Stimulated activated naive CD8-positive, alpha-beta T cell treated with anti-CD3 and anti-CD28 coated beads, Interleukin-15, amount 100 ng/mL, for 72 hours (primary cell): ENCODE data around the gene CTDP1.

ENCODE experiments used
- ATAC-seq: fragments of 150-1000 bp; cut with Tn5 transposase; 2 replicates; pipeline ENCODE4 v1.10.0; 2021; ENCODE audit warnings: mild to moderate bottlenecking, moderate library complexity
- DNase-seq, 2 donors: peaks; one replicate each; pipeline ENCODE4 v3.0.0; 2021 to 2022
- H3K27ac Mint-ChIP-seq, 2 donors: one replicate each; pipeline ENCODE4 v1.8.0; 2022; ENCODE audit warnings: mild to moderate bottlenecking in 2 of 2, mixed read lengths in 2 of 2, moderate library complexity in 2 of 2
- H3K27me3 Mint-ChIP-seq: one replicate; pipeline ENCODE4 v1.8.0; 2022; ENCODE audit warnings: mixed read lengths
- H3K4me1 Mint-ChIP-seq: one replicate; pipeline ENCODE4 v1.8.0; 2022; ENCODE audit warnings: mild to moderate bottlenecking, mixed read lengths
- H3K4me3 Mint-ChIP-seq, 2 donors: one replicate each; pipeline ENCODE4 v1.8.0; 2022; ENCODE audit warnings: mild to moderate bottlenecking in 2 of 2, mixed read lengths in 2 of 2, moderate library complexity in 1 of 2
- H3K9me3 Mint-ChIP-seq, 2 donors: one replicate each; pipeline ENCODE4 v1.8.0; 2022; ENCODE audit warnings: mixed read lengths in 2 of 2

Gene CTDP1

GRCh38 chr18:79797518-79798345, 118.1 kb downstream of the CTDP1 start, which contains the start of gene KCNG2:
KCNG2 (plus strand) TSS chr18:79797938; CDS start chr18:79863668, 65,730 bp downstream.
- DNase-seq = peak in 1 of 2 donors; percentile 25

GRCh38 chr18:79798346-79798998, 118.9 kb downstream of the CTDP1 start:
- no peak overlapping the region for H3K27ac Mint-ChIP-seq
- peaks cover 58% of the 10 kb centered on the region for H3K27me3 Mint-ChIP-seq
- H3K4me3 Mint-ChIP-seq = peak overlapping the region; percentile 44 to 48
- peaks cover 19% of the 10 kb centered on the region for H3K4me1 Mint-ChIP-seq
- DNase-seq (no peak), ATAC-seq (peak; percentile 12)
- H3K9me3 Mint-ChIP-seq = no peaks in the 10 kb centered on the region

More at GRCh38 chr18:79797518-79798345, 118.1 kb downstream of the CTDP1 start, which contains the start of gene KCNG2:
- Mint-ChIP-seq H3K27me3 (peaks cover 61% of the 10 kb centered on the region), H3K4me1 (peaks cover 19% of the 10 kb centered on the region), H3K4me3 (peak within 1 kb of the TSS; percentile 56 to 79), H3K27ac (no peak within 1 kb of the TSS), H3K9me3 (no peaks in the 10 kb centered on the region)
- ATAC-seq = peak; percentile 69

GRCh38 chr18:79798999-79799370, 119.4 kb downstream of the CTDP1 start:
- Mint-ChIP-seq H3K27ac (no peak overlapping the region), H3K4me1 (peaks cover 19% of the 10 kb centered on the region), H3K9me3 (no peaks in the 10 kb centered on the region), H3K27me3 (peaks cover 55% of the 10 kb centered on the region), H3K4me3 (peak overlapping the region; percentile 44 to 48)
- no peak for DNase-seq
- ATAC-seq = no peak

GRCh38 chr18:79799619-79800370, 120.2 kb downstream of the CTDP1 start:
- DNase-seq = no peak
- H3K27ac Mint-ChIP-seq = no peak overlapping the region
- H3K4me1 Mint-ChIP-seq = peaks cover 19% of the 10 kb centered on the region
- no peaks in the 10 kb centered on the region for H3K9me3 Mint-ChIP-seq
- H3K4me3 Mint-ChIP-seq = peak overlapping the region; percentile 20 to 36
- ATAC-seq = no peak
- H3K27me3 Mint-ChIP-seq = peaks cover 47% of the 10 kb centered on the region

GRCh38 chr18:79800371-79801180, 121.0 kb downstream of the CTDP1 start:
- no peak overlapping the region for H3K27ac Mint-ChIP-seq

DNA sequence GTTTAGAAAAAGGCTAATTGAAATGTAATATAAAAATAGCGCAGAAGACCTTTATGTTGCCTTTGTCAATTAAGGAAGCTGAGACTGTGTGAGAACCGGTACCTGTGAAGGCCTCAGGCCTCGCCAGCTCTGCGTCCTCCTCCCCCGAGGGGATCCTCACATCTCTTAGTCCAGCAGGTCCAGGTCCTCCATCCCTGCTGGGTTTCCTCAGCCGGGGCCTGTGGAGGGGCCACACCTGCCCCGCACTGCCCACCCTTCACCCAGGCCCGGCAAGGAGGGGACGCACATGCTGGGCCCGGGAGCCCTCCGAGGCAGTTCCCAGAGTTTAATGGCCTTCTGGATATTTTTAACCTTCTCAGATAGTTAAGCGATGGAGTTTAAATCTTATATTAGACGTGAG, 121.6 kb downstream of the CTDP1 start:
- ATAC-seq (no peak), DNase-seq (no peak)
- Mint-ChIP-seq H3K9me3 (no peaks in the 10 kb centered on the region), H3K27ac (no peak overlapping the region), H3K4me1 (peaks cover 30% of the 10 kb centered on the region), H3K27me3 (peaks cover 34% of the 10 kb centered on the region), H3K4me3 (no peak overlapping the region)

More at GRCh38 chr18:79800371-79801180, 121.0 kb downstream of the CTDP1 start:
- DNase-seq (no peak), ATAC-seq (no peak)
- Mint-ChIP-seq H3K27me3 (peaks cover 41% of the 10 kb centered on the region), H3K9me3 (no peaks in the 10 kb centered on the region), H3K4me3 (no peak overlapping the region), H3K4me1 (peaks cover 27% of the 10 kb centered on the region)

DNA sequence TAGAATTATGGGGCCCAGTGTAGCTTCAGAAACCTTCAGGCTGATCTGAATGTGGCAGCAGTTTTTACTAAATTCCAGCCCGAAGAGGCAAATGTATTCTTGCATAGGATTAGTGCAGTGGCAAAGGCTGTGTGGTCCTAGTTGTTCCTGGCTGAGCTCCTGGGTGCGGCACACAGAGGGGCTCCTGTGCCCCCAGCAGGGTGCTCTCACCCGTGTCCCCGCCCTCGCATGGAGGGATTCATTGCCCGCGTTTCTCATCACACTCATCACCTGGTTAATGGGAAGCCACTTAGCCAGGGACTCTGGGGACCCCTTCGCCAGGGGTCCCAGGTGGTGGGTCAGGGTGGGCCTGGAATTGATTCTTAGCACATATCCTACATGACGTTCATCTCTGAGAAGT, 122.0 kb downstream of the CTDP1 start:
- H3K27ac Mint-ChIP-seq = no peak overlapping the region
- peaks cover 30% of the 10 kb centered on the region for H3K4me1 Mint-ChIP-seq
- ATAC-seq = no peak
- no peaks in the 10 kb centered on the region for H3K9me3 Mint-ChIP-seq
- no peak for DNase-seq
- no peak overlapping the region for H3K4me3 Mint-ChIP-seq
- H3K27me3 Mint-ChIP-seq = peaks cover 30% of the 10 kb centered on the region

DNA sequence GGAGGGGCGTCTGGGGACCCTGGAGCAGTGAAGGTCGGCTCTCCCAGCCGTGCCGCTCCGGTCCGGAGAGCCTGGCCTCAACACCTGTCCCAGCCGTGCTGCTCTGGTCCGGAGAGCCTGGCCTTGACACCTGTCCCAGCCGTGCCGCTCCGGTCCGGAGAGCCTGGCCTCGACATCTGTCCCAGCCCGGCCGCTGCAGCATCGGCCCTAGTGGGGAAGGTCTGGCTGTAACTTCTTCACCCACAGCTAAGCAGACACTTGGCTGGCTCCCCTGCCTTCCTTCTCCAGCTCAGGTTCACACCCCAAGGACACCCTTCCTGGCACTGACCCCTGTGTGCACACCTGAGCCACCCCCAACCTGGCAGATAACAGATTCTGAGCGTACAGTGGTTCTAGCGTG, 122.7 kb downstream of the CTDP1 start:
- Mint-ChIP-seq H3K4me1 (peaks cover 28% of the 10 kb centered on the region), H3K27me3 (peaks cover 24% of the 10 kb centered on the region), H3K9me3 (no peaks in the 10 kb centered on the region), H3K4me3 (no peak overlapping the region), H3K27ac (no peak overlapping the region)
- DNase-seq (no peak), ATAC-seq (no peak)

DNA sequence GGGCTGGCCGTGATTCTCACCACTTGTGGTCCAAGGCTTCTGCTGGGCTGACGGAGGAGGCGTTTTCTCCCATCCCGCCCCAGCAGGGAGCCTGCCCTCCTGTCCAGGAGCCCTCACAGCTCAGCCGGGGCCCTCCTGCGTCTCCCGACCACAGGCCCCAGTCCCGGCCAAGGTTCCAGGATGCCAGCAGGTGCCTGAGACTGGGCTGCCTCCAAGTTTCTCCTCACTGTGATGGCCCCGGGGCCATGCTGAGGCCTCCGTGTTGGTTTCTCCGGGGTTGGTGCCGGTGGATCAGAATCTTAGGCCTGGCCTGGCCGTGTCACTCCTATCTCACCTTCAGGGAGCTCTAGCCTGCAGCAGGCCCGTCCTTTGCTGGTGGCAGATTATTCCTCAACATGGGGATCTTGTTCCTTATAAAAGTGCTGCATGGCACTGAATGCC, 124.0 kb downstream of the CTDP1 start:
- Mint-ChIP-seq H3K27me3 (peaks cover 19% of the 10 kb centered on the region), H3K9me3 (no peaks in the 10 kb centered on the region), H3K27ac (no peak overlapping the region), H3K4me1 (peaks cover 24% of the 10 kb centered on the region), H3K4me3 (no peak overlapping the region)
- DNase-seq (no peak), ATAC-seq (no peak)
